Measurements from ENCODE around the gene DNM3. TPM values are rescaled to one million over a fixed set of nuclear protein-coding genes. Genes with fewer than 3 reads are reported as not detected.
"Not testable (repeated sequence)": the region's sequence is repeated elsewhere in the genome, so short reads cannot be mapped to it uniquely, and the experiment has no call there.

The DNM3 gene
- total RNA-seq, 1 donor from 2014 or later, result 0.41 TPM

DNA sequence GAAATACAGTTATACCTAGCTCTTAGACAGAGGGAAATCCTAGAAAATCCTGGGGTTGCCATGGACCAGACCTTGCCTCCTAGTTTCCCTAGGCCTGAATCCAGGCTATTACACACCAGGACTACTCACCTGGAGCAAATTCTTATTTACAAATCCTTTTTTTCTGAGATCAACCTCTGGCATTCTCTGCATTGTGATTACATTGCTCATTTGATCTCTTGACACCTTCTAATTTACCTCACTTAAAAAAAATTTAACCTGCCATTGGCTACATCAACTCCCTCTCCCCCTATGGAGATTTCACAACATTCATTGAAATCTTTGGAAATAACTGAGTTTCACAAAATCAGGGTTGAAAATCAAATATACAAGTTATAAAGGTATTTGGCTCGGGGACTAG, 576.3 kb downstream of the DNM3 start:
- intact Hi-C loops (cut with micrococcal nuclease), result no loop called here
- H3K27ac Mint-ChIP-seq, result no peak overlapping the region
- H3K9me3 Mint-ChIP-seq, result no peaks in the 10 kb centered on the region
- no peaks in the 10 kb centered on the region for H3K4me1 Mint-ChIP-seq (ENCODE audit: low read depth)
- H3K36me3 Mint-ChIP-seq (ENCODE audit: low read depth), result no peaks in the 10 kb centered on the region
- no peaks in the 10 kb centered on the region for H3K27me3 Mint-ChIP-seq (ENCODE audit: low read depth)
- DNase-seq (ENCODE audit: low spot score), result no peak
- H3K4me3 Mint-ChIP-seq (ENCODE audit: low read depth), result no peak overlapping the region

DNA sequence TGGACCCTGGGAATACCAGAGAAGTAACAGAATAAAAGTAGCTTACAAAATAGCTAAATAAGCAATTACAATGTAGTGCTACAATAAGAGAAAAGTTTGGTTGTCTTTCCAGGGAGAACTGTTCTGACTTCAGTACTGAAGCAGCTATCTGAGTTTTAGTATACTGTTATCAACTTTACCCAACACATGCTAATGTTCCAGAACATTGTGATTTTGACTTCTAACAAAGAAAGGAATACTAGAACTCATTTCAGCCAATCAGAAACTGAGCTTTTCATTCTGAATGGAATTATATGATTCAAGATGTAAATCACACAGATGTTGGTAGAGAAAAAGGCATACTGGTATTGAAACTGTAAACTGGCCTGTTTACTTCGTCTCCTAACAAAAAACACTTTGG, 579.1 kb downstream of the DNM3 start, which contains the start of gene C1orf105:
TSS of gene C1orf105 (plus strand) at position 301 of the 400 bp plus-strand sequence. CDS start 201 bp downstream, outside the sequence.
- intact Hi-C loops (cut with micrococcal nuclease), result no loop called here
- H3K9me3 Mint-ChIP-seq, result no peaks in the 10 kb centered on the region
- no peak for DNase-seq (ENCODE audit: low spot score)
- H3K36me3 Mint-ChIP-seq (ENCODE audit: low read depth), result no peaks in the 10 kb centered on the region
- no peaks in the 10 kb centered on the region for H3K27me3 Mint-ChIP-seq (ENCODE audit: low read depth)
- H3K4me1 Mint-ChIP-seq (ENCODE audit: low read depth), result no peaks in the 10 kb centered on the region
- H3K4me3 Mint-ChIP-seq (ENCODE audit: low read depth), result no peak within 1 kb of the TSS
- no peak within 1 kb of the TSS for H3K27ac Mint-ChIP-seq

DNA sequence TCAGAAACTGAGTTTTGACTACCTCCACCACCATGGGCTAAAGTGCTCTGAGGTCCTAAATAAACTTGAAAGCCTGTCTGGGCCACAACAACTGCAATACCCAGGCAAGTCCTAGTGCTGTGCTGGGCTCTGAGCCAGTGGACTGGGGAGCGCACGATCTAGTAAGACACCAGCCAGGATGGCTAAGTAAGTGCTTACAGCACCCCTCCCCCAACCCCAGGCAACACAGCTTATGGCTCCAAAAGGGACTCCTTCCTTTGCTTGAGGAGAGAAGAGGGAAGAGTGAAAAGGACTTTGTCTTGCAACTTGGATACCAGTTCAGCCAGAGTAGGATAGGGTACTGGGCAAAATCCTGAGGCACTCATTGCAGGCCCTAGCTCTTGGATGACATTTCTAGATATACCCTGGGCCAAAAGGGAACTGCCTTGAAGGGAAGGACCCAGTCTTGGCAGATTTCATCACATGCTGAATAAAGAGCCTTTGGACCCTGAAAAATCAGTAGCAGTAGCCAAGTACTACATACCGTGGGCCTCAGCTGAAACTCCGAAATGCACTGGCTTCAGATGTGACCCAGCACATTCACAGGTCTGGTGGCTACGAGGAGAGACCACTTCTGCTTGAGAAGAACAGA, 580.8 kb downstream of the DNM3 start:
- no peaks in the 10 kb centered on the region for H3K27me3 Mint-ChIP-seq (ENCODE audit: low read depth)
- no peaks in the 10 kb centered on the region for H3K4me1 Mint-ChIP-seq (ENCODE audit: low read depth)
- H3K4me3 Mint-ChIP-seq (ENCODE audit: low read depth), result no peak overlapping the region
- intact Hi-C loops (cut with micrococcal nuclease), result no loop called here
- no peaks in the 10 kb centered on the region for H3K9me3 Mint-ChIP-seq
- DNase-seq (ENCODE audit: low spot score), result no peak
- H3K27ac Mint-ChIP-seq, result no peak overlapping the region
- H3K36me3 Mint-ChIP-seq (ENCODE audit: low read depth), result no peaks in the 10 kb centered on the region

DNA sequence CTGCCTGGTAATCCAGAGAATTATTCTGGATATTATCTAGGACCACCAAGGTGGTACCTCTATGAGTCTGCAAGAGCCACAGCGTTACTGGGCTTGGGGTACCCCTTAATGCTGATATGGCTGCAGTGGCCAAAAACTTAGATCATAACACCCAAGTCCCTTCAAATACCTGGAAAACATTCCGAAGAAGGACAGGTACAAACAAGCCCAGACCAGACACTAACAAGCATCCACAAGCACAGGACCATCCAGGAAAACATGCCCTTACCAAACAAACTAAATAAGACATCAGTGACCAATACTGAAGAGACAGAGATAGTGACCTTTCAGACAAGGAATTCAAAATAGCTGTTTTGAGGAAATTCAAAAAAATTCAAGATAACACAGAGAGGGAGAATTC, 582.0 kb downstream of the DNM3 start:
- H3K4me1 Mint-ChIP-seq (ENCODE audit: low read depth), result no peaks in the 10 kb centered on the region
- H3K4me3 Mint-ChIP-seq (ENCODE audit: low read depth), result no peak overlapping the region
- no peaks in the 10 kb centered on the region for H3K36me3 Mint-ChIP-seq (ENCODE audit: low read depth)
- no peak overlapping the region for H3K27ac Mint-ChIP-seq
- no peaks in the 10 kb centered on the region for H3K9me3 Mint-ChIP-seq
- H3K27me3 Mint-ChIP-seq (ENCODE audit: low read depth), result no peaks in the 10 kb centered on the region
- intact Hi-C loops (cut with micrococcal nuclease), result no loop called here
- DNase-seq (ENCODE audit: low spot score), result no peak

DNA sequence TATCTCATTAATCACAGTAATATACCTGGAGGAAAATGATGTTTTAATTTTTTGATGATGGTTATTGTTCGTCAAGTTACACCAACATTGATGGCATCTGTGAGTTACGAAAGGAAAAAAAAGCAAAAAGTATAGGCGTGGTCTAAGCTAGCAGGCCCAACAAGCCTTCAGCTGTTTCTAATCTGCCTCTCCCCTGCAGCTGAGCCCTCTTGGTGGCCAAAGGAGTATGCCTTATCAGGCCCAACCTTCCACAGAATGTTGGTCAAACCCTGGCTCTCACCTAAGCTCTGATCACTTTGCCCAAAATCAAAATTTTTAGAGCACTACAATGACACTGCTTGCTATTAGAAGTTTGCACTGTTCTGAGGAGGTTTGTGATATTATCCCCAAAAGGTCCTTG, 584.0 kb downstream of the DNM3 start:
- Mint-ChIP-seq H3K4me3 (ENCODE audit: low read depth) (no peak overlapping the region), H3K9me3 (no peaks in the 10 kb centered on the region), H3K27me3 (ENCODE audit: low read depth) (no peaks in the 10 kb centered on the region), H3K27ac (no peak overlapping the region), H3K36me3 (ENCODE audit: low read depth) (no peaks in the 10 kb centered on the region), H3K4me1 (ENCODE audit: low read depth) (peaks cover 7% of the 10 kb centered on the region)
- DNase-seq (ENCODE audit: low spot score), result no peak
- intact Hi-C loops (cut with micrococcal nuclease), result loop anchor here (5.0 kb wide), 1 partner anchor 423 kb away; no protein-coding TSS in a partner anchor

DNA sequence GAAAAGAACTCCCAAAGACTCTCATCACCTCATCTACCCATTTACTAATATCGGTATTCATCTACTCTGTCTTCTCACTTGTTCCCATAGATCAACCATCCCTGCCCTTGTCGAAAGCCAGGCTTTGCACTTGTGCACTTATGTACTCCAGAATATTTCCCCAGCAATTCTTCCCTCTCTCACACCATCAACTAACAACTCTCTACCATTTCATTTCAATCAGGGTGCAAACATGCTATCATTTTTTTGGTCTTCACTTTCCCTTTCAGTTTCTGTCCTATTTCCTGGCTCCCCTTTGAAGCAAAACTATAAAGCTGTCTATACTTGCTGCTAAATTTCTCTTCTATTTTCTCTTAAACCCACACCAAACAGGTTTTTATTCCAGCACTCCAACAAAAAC, 585.9 kb downstream of the DNM3 start:
- Mint-ChIP-seq H3K9me3 (no peaks in the 10 kb centered on the region), H3K36me3 (ENCODE audit: low read depth) (no peaks in the 10 kb centered on the region), H3K4me1 (ENCODE audit: low read depth) (peaks cover 17% of the 10 kb centered on the region), H3K4me3 (ENCODE audit: low read depth) (no peak overlapping the region), H3K27me3 (ENCODE audit: low read depth) (no peaks in the 10 kb centered on the region), H3K27ac (no peak overlapping the region)
- intact Hi-C loops (cut with micrococcal nuclease), result loop anchor here (5.0 kb wide), 1 partner anchor 425 kb away; no protein-coding TSS in a partner anchor
- no peak for DNase-seq (ENCODE audit: low spot score)

DNA sequence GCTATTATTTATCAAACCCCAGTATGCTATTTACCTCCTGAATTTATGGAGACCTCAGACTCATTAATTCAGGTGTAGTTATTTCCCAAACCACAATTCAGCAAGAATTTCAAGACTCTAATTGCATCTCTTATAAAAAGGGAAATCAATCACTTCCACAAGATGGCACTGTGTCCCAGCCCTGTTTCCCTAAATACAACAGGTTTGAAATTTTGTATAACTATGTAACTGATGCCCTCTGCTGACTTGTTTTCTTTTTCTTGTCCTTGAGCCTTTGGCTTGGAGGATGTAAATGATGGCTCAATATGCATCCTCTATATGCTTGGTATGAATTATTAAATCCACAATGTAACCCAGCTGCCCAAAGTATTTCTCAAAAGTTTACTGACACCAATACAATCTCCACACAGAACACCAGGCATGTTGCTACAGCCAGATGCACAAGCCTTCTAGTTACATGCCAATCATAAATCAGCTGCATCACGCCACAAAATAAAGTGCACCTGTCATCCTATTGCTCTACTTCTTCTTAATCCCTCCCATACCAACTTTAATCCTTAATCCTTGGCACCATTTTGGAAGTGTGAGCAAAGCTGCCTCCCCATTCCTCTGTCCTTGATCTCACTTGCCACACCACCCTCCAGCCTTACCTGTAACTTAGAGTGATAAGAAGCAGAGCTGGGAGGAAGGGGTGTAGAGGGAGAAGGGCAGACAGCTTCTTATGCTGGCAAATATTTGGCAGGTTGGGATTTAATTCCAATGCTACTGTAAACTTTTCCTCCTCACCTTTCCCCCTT, 588.2 kb downstream of the DNM3 start:
- intact Hi-C loops (cut with micrococcal nuclease), result loop anchor here (1.0 to 5.0 kb wide), 3 partner anchors 15 to 427 kb away; partner anchors contain the start of gene PIGC
- Mint-ChIP-seq H3K4me1 (ENCODE audit: low read depth) (peaks cover 23% of the 10 kb centered on the region), H3K4me3 (ENCODE audit: low read depth) (no peak overlapping the region), H3K36me3 (ENCODE audit: low read depth) (no peaks in the 10 kb centered on the region), H3K27ac (no peak overlapping the region), H3K9me3 (no peaks in the 10 kb centered on the region), H3K27me3 (ENCODE audit: low read depth) (no peaks in the 10 kb centered on the region)
- no peak for DNase-seq (ENCODE audit: low spot score)

DNA sequence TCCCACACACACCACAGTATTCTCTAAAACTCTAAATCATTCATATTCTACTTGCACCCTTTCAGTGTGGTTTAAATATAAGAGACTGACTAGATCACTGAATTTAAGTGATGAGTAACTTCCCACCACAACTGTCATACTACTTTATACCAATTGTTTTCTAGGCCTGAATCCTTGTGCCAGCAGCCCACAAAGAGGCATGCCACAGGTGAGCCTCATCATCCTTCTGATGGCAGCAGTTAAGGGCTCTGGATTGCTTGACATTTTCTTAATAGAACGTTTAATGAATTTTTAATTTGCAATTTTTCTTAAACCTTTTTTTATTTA, 588.8 kb downstream of the DNM3 start:
- intact Hi-C loops (cut with micrococcal nuclease), result no loop called here
- no peak for DNase-seq (ENCODE audit: low spot score)
- Mint-ChIP-seq H3K27me3 (ENCODE audit: low read depth) (no peaks in the 10 kb centered on the region), H3K36me3 (ENCODE audit: low read depth) (no peaks in the 10 kb centered on the region), H3K27ac (no peak overlapping the region), H3K4me3 (ENCODE audit: low read depth) (no peak overlapping the region), H3K4me1 (ENCODE audit: low read depth) (peaks cover 23% of the 10 kb centered on the region), H3K9me3 (no peaks in the 10 kb centered on the region)

DNA sequence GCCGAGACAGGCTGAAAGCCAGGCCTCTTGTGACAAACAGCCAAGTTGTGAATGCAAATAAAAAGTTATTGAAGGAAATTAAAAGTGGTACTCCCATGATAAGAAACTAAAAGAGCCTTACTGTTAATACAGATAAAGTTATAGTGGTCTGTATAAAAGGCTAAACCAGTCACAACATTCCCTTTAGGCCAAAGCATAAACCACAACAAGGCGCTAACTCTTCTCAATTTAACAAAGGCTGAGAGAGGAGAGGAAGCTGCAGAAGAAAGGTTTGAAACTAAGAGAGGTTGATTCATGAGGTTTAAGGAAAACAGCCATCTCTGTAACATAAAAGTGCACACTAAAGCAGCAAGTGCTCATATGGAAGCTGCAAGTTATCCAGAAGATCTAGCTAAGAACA, 589.9 kb downstream of the DNM3 start:
- Mint-ChIP-seq H3K4me3 (ENCODE audit: low read depth) (no peak overlapping the region), H3K36me3 (ENCODE audit: low read depth) (peaks cover 8% of the 10 kb centered on the region)

DNA sequence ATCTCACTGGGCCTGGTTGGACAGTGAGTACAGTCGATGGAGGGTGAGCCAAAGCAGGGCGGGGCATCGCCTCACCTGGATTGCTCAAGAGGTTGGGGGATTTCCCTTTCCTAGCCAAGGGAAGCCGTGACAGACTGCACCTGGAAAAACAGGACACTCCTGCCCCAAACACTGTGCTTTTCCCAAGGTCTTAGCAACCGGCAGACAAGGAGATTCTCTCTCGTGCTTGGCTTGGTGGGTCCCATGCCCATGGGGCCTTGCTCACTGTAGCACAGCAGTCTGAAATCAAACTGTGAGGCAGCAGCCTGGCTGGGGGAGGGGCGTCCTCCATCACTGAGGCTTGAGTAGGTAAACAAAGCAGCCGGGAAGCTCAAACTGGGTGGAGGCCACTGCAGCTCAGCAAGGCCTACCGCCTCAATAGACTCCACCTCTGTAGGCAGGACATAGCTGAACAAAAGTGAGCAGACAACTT, 590.5 kb downstream of the DNM3 start:
- Mint-ChIP-seq H3K9me3 (peaks cover 4% of the 10 kb centered on the region), H3K27ac (no peak overlapping the region), H3K36me3 (ENCODE audit: low read depth) (peaks cover 9% of the 10 kb centered on the region), H3K4me1 (ENCODE audit: low read depth) (peaks cover 23% of the 10 kb centered on the region), H3K27me3 (ENCODE audit: low read depth) (no peaks in the 10 kb centered on the region), H3K4me3 (ENCODE audit: low read depth) (no peak overlapping the region)
- intact Hi-C loops (cut with micrococcal nuclease), result no loop called here
- no peak for DNase-seq (ENCODE audit: low spot score)

More for the DNA sequence above, 589.9 kb downstream of the DNM3 start:
- Mint-ChIP-seq H3K27me3 (ENCODE audit: low read depth) (no peaks in the 10 kb centered on the region), H3K27ac (no peak overlapping the region), H3K9me3 (peaks cover 4% of the 10 kb centered on the region), H3K4me1 (ENCODE audit: low read depth) (peaks cover 23% of the 10 kb centered on the region)
- no peak for DNase-seq (ENCODE audit: low spot score)
- intact Hi-C loops (cut with micrococcal nuclease), result no loop called here

DNA sequence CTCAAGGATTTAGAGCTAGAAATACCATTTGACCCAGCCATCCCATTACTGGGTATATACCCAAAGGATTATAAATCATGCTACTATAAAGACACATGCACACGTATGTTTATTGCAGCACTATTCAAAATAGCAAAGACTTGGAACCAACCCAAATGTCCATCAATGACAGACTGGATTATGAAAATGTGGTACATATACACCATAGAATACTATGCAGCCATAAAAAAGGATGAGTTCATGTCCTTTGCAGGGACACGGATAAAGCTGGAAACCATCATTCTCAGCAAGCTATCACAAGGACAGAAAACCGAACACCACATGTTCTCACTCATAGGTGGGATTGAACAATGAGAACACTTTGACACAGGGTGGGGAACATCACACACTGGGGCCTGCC, 595.9 kb downstream of the DNM3 start:
- intact Hi-C loops (cut with micrococcal nuclease); H3K4me3 Mint-ChIP-seq (ENCODE audit: low read depth): not testable (repeated sequence)

DNA sequence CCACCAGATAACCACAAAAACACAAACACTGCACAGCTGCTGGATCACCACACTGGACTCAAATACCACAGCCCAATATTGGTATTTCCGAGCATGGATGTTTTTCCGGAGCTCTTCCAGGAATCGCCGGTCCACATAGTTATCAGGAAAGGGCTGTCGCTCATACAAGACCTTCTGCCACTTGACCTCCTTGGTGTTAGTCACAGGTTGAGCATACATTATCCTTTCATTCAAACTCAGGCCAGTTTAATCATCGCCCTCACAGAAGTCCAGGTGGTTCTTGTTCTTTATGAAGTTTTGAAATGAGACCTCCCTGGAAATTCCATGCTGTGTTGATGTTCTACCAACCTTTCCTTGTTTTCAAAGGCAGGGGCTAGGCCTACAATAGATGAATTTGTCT, 601.1 kb downstream of the DNM3 start:
- Mint-ChIP-seq H3K36me3 (ENCODE audit: low read depth) (peaks cover 37% of the 10 kb centered on the region), H3K27ac (no peak overlapping the region), H3K4me3 (ENCODE audit: low read depth) (peak overlapping the region; percentile 66), H3K27me3 (ENCODE audit: low read depth) (no peaks in the 10 kb centered on the region), H3K4me1 (ENCODE audit: low read depth) (peaks cover 29% of the 10 kb centered on the region), H3K9me3 (no peaks in the 10 kb centered on the region)
- intact Hi-C loops (cut with micrococcal nuclease), result loop anchor here (5.0 kb wide), 1 partner anchor 440 kb away; no protein-coding TSS in a partner anchor
- no peak for DNase-seq (ENCODE audit: low spot score)

More for the DNA sequence above, 595.9 kb downstream of the DNM3 start:
- peaks cover 20% of the 10 kb centered on the region for H3K4me1 Mint-ChIP-seq (ENCODE audit: low read depth)
- not testable (repeated sequence) for H3K9me3 Mint-ChIP-seq; DNase-seq (ENCODE audit: low spot score); H3K27me3 Mint-ChIP-seq (ENCODE audit: low read depth); H3K27ac Mint-ChIP-seq
- peaks cover 42% of the 10 kb centered on the region for H3K36me3 Mint-ChIP-seq (ENCODE audit: low read depth)
